GM21360 (cell line): ENCODE measurements around the gene FMNL2.

Experiments
- ATAC-seq: cut with Tn5 transposase; IDR thresholded peaks from one replicate; pipeline ENCODE4 v1.9.1; 2021; ENCODE audit warnings: mild to moderate bottlenecking, moderate library complexity; ENCODE audit not compliant: unreplicated experiment

Gene FMNL2

GRCh38 chr2:152337511-152337903 lies 2.5 kb downstream of the FMNL2 start:
- no peak for ATAC-seq

- ATAC-seq = no peak
Measured at GRCh38 chr2:152339556-152340286, 4.7 kb downstream of the FMNL2 start.

- ATAC-seq = no peak
Measured at GRCh38 chr2:152342259-152343046, 7.5 kb downstream of the FMNL2 start.

GRCh38 chr2:152343426-152343825 lies 8.5 kb downstream of the FMNL2 start:
- no peak for ATAC-seq

- ATAC-seq = no peak
Measured at GRCh38 chr2:152344579-152345195, 9.7 kb downstream of the FMNL2 start.

- no peak for ATAC-seq
Measured at GRCh38 chr2:152347076-152347475, 12.1 kb downstream of the FMNL2 start.

- no peak for ATAC-seq
Measured at GRCh38 chr2:152348388-152348787, 13.4 kb downstream of the FMNL2 start.

- ATAC-seq = no peak
Measured at GRCh38 chr2:152349416-152349815, 14.4 kb downstream of the FMNL2 start.

- ATAC-seq = no peak
Measured at GRCh38 chr2:152350155-152350679, 15.2 kb downstream of the FMNL2 start.

- no peak for ATAC-seq
Measured at GRCh38 chr2:152352616-152353015, 17.6 kb downstream of the FMNL2 start.

- no peak for ATAC-seq
Measured at GRCh38 chr2:152353364-152353763, 18.4 kb downstream of the FMNL2 start.

- no peak for ATAC-seq
Measured at GRCh38 chr2:152354069-152354755, 19.2 kb downstream of the FMNL2 start.

- no peak for ATAC-seq
Measured at GRCh38 chr2:152354909-152355308, 19.9 kb downstream of the FMNL2 start.

GRCh38 chr2:152355409-152355831 lies 20.4 kb downstream of the FMNL2 start:
- ATAC-seq = no peak

- no peak for ATAC-seq
Measured at GRCh38 chr2:152359573-152360363, 24.8 kb downstream of the FMNL2 start.

- ATAC-seq = peak; percentile 54
Measured at GRCh38 chr2:152363936-152364335, 29.0 kb downstream of the FMNL2 start.

- peak; percentile 79 for ATAC-seq
Measured at GRCh38 chr2:152367547-152368390, 32.8 kb downstream of the FMNL2 start.

- ATAC-seq = no peak
Measured at GRCh38 chr2:152369176-152369860, 34.3 kb downstream of the FMNL2 start.

GRCh38 chr2:152370783-152371182 lies 35.8 kb downstream of the FMNL2 start:
- no peak for ATAC-seq
